Measurements from ENCODE around the gene MAFF. TPM values are rescaled to one million over a fixed set of nuclear protein-coding genes. Genes with fewer than 3 reads are reported as not detected.

The MAFF gene
- total RNA-seq, 4 donors from 2014 or later, result 42.2 to 98.7 (median 55.4) TPM

DNA sequence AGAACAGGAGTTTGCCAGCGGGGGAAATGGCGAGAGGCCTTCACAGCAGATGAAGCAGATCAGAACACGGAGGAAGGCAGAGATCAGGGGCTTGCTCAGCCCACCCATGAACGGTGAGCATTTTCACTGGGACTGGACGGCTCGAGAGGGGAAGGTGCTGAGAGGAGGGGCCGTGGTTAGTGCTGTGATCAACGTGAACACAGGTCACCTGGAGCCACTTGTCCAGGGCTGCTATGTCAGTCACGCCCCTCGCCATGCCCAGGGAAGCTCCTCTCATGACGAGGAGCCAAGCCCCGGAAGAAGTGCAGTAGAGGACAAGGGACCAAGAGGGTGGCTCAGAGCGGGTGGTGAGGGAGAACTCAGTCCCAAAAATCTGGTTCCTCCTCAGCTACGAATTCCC lies 27.2 kb upstream of the MAFF start:
- TF ChIP-seq, protein P1, sequence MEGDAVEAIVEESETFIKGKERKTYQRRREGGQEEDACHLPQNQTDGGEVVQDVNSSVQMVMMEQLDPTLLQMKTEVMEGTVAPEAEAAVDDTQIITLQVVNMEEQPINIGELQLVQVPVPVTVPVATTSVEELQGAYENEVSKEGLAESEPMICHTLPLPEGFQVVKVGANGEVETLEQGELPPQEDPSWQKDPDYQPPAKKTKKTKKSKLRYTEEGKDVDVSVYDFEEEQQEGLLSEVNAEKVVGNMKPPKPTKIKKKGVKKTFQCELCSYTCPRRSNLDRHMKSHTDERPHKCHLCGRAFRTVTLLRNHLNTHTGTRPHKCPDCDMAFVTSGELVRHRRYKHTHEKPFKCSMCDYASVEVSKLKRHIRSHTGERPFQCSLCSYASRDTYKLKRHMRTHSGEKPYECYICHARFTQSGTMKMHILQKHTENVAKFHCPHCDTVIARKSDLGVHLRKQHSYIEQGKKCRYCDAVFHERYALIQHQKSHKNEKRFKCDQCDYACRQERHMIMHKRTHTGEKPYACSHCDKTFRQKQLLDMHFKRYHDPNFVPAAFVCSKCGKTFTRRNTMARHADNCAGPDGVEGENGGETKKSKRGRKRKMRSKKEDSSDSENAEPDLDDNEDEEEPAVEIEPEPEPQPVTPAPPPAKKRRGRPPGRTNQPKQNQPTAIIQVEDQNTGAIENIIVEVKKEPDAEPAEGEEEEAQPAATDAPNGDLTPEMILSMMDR (IDR thresholded peaks at IDR 0.05; ENCODE audit: low read depth), result no peak

DNA sequence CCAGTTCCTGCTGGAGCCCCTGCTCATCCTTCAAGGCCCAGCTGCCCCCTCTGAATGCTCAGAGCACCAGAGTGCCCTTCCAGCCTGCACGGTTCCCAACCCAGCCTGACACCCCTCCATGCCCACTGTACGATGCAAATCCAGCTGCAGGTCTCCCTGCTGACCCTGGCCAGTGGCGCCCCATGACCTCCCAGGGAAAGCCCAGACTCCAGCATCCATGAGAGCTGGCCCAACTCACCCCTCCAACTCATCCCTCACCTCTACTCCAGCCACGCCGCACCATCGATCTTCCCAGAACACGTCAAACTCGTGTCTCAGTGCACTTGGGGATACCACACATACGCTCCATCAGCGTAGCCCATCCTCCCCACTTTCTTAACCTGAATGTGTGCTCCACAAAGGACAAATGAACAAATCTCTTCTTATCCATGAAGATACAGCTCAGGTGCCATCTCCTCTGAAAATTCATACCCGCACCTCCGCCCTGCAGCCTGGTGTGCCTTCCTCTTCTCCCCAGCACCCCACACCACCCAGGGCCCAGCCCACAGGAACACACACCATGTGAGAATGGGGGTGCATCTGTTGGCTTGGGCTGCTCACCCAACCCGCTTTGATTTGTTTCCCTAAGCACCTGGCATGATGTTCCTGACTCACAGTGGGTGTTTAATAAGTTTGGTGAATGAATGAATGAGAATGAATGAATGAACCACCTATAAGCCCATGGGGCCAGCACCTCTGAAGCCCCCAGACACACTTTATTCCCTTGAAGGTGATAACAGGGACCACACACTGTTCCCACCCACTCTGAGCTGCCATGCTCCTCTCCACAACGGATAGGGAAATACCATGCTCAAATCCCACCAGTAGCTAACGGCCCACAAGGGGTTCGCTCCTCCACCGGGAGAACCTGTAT lies 26.3 kb upstream of the MAFF start:
- TF ChIP-seq, protein P1 (IDR thresholded peaks at IDR 0.05; ENCODE audit: low read depth), result no peak

DNA sequence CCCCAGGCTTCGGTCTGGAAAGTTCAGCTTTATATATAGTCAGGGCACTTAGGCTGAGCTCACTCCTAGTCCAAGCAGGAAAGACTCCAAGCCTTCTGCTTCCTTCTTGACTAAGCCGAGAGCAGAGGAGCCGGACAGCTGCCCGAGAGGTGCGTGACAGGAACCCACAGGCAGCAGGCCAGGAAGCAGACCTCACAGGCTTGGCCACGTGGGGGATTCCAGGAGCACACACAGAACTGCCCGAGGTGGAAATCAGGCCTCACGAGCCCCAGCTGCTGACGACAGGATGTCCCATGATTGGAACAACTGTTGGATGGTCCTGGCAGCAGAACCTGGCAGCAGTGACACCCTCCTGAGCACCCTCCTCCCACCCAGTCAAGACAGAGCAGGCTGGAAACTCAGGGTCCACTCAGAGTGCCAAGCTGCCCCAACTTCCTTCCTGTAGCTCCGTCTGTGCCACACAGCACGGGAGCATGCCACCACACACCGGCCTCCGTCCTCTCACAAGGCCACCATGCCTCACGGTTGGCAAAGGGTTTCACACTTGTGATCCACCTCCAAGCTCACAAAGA lies 25.5 kb upstream of the MAFF start:
- TF ChIP-seq, protein P1 (IDR thresholded peaks at IDR 0.05; ENCODE audit: low read depth), result no peak

DNA sequence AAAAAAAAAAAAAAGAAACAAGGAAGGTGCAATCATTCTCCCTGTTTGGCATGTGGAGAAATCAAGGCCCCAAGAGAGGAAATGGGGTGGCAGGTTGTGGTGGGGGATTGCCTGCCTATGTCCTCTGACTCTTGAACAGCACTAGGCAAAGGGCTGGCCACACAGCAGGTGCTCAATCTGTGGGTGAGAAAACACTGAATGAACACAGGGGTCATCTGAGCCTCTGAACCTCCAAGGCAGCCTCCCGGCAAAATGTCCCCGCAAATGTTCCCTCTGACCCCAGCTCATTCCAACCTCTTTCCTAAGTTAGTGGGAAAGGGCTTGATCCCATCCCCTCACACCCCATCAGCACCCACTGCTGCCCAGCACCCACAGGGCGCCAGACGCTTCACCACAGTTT lies 24.8 kb upstream of the MAFF start:
- TF ChIP-seq, protein P1 (IDR thresholded peaks at IDR 0.05; ENCODE audit: low read depth), result no peak

DNA sequence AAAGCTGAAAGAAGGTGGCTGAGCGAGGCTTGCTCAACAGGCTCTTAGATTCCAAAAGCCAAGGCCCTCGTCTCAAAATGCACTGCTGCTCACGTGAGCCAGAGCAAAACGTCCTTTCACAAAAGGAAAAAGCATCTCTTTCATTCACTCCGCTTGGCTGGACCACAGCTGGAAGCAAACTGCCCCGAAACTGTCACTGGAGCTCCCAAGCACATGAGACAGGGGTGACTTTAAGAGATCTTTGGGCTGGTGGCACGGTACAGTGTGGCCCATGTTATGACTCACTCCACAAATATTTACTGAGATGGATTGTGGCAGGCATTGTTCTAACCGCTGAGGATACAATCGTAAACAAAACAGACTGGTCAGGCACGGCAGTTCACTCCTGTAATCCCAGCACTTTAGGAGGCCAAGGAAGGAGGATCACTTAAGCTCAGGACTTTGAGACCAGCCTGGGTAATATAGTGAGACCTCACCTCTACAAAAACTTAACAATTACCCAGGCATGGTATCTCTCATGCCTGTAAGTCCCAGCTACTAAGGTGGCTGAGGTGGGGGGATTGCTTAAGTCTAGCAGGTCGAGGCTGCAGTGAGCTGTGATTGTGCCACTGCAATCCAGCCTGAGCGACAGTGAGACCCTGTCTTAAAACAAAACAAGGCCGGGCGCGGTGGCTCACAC lies 23.7 kb upstream of the MAFF start:
- TF ChIP-seq, protein P1 (IDR thresholded peaks at IDR 0.05; ENCODE audit: low read depth), result no peak

DNA sequence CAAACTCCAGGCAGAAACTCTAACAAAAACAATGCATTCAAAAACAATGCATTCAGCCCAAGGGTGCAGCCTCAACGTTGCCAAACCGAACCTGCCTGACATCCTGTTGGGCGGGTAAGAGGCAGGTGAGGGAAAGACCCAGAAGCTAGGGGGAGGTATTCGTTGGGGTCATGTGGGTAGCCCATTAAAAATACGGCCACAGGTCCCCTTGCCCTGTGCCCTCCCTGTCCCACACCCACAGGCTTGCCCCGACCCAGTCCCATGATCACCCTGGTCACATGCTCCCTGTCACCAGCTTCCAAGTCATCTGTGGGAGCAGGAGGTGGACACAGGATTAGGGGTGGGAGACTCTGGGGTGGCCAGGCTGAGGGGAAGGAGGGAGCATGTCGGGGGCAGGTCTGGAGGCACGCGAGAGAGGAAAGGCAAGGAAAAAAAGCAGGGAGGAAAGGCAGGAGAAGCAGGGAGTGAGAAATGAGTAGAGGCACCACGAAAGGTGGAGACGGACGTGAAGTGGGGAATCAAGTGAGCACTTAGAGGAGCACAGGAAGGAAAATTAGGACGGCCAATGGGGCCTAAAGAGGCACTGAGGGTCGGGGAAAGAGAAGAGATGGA lies 20.8 kb upstream of the MAFF start:
- TF ChIP-seq, protein P1 (IDR thresholded peaks at IDR 0.05; ENCODE audit: low read depth), result no peak

All from subcutaneous adipose tissue (tissue), 4 donors.